Measurements from ENCODE around the gene SLC26A8. TPM values are rescaled to one million over a fixed set of nuclear protein-coding genes. Genes with fewer than 3 reads are reported as not detected.
"Not testable (repeated sequence)": the region's sequence is repeated elsewhere in the genome, so short reads cannot be mapped to it uniquely, and the experiment has no call there.

Gene SLC26A8
- total RNA-seq, 1 experiment from 2014 or later = not detected

DNA sequence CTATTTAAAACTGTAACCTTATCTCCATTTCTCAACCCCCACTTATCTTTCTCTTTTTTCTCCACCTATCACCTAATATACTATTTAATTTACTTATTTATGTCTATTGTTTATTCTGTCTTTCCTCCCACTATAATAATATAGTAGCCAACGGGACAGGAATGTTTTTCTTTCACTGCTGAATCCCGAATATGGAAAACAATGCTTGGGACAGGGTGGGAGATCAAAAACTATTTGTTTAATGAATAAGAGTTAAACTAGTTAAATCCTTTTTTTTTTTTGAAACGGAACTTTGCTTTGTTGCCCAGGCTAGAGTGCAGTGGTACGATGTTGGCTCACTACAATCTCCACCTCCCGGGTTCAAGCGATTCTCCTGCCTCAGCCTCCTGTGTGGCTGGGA, 109.9 kb downstream of the SLC26A8 start:
- H3K4me3 ChIP-seq = no peak overlapping the region
- DNase-seq = no peak
- no peaks in the 10 kb centered on the region for H3K9me2 ChIP-seq (ENCODE audit: insufficient read depth)
- H3K36me3 ChIP-seq (ENCODE audit: low read depth) = peaks cover 66% of the 10 kb centered on the region
- ChIA-PET POLR2A (ENCODE audit: unreplicated experiment) (no interaction called here), CTCF (no interaction called here)
- H3K79me2 ChIP-seq (ENCODE audit: low read depth) = peaks cover 94% of the 10 kb centered on the region
- peaks cover 20% of the 10 kb centered on the region for H3K4me1 ChIP-seq (replicated peaks; ENCODE audit: insufficient read depth)
- no peaks in the 10 kb centered on the region for H3K27me3 ChIP-seq (ENCODE audit: insufficient read depth, low read depth)
- no peak overlapping the region for H3K4me2 ChIP-seq
- H4K20me1 ChIP-seq (ENCODE audit: insufficient read depth) = no peaks in the 10 kb centered on the region
- H3F3A ChIP-seq (ENCODE audit: insufficient read depth, low read depth) = peaks cover 20% of the 10 kb centered on the region
- H3K9me3 ChIP-seq (ENCODE audit: insufficient read depth, low read depth) = peaks cover 17% of the 10 kb centered on the region
- TF ChIP-seq, protein P1, sequence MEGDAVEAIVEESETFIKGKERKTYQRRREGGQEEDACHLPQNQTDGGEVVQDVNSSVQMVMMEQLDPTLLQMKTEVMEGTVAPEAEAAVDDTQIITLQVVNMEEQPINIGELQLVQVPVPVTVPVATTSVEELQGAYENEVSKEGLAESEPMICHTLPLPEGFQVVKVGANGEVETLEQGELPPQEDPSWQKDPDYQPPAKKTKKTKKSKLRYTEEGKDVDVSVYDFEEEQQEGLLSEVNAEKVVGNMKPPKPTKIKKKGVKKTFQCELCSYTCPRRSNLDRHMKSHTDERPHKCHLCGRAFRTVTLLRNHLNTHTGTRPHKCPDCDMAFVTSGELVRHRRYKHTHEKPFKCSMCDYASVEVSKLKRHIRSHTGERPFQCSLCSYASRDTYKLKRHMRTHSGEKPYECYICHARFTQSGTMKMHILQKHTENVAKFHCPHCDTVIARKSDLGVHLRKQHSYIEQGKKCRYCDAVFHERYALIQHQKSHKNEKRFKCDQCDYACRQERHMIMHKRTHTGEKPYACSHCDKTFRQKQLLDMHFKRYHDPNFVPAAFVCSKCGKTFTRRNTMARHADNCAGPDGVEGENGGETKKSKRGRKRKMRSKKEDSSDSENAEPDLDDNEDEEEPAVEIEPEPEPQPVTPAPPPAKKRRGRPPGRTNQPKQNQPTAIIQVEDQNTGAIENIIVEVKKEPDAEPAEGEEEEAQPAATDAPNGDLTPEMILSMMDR (conservative IDR thresholded peaks at IDR 0.05) = no peak
- TF ChIP-seq EZH2 (IDR thresholded peaks at IDR 0.05; ENCODE audit: low read depth) = no peak
- H3K27ac ChIP-seq = no peak overlapping the region
- BruUV-seq (replicated peaks) = no TSS peak
- H2AFZ ChIP-seq = no peak overlapping the region
- intact Hi-C loops (cut with micrococcal nuclease; ENCODE audit: unreplicated experiment) = no loop called here

DNA sequence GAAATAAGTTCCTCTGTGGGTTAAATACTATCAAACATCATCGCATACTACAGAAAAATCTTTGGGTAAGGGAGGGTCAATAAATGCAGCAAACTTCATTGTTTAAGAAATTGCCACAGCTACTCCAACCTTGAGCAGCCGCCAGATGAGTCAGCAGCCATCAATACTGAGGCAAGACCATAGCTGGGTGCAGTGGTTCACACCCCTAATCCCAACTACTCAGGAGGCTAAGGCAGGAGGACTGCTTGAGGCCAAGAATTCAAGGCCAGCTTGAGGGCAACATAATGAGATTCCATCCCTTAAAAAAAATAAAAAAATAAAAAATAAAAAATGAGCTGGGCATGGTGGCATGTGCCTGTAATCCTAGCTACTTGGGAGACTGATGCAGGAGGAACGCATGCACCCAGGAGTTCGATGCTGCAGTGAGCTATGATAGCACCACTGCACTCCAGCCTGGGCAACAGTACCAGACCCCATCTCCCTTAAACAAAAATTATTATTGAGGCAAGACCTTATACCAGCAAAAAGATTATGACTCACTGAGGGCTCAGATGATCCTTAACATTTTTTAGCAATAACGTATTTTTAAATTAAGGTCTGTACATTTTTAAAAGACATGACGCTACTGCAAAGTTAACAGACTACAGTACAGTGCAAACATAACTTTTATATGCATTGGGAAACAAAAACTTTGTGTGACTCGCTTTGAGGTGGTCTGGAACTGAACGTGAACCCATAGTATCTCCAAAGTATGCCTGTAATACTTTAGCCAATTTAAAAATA, 112.4 kb downstream of the SLC26A8 start:
- CTCF ChIA-PET = no interaction called here

DNA sequence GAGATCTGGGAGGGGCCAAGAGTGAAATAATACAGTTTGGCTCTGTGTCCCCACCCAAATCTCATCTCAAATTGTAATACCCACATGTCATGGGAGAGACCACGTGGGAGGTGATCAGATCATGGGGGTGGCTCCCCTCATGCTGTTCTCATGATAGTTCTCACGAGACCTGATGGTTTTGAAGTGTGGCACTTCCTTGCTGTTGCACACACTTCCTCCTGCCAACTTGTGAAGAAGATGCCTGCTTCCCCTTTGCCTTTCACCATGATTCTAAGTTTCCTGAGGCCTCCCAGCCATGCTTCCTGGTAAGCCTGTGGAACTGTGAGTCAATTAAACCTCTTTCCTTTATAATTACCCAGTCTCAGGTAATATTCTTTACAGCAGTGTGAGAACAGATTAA, 114.9 kb downstream of the SLC26A8 start:
- Histone ChIP-seq H3K79me2 (ENCODE audit: low read depth) (peaks cover 96% of the 10 kb centered on the region), H3K36me3 (ENCODE audit: low read depth) (peaks cover 77% of the 10 kb centered on the region), H3K9me3 (ENCODE audit: insufficient read depth, low read depth) (peaks cover 17% of the 10 kb centered on the region), H3F3A (ENCODE audit: insufficient read depth, low read depth) (peaks cover 21% of the 10 kb centered on the region; the same call in 1 of the 2 replicates), H4K20me1 (ENCODE audit: insufficient read depth) (peaks cover 15% of the 10 kb centered on the region)
- H3K4me3 ChIP-seq; POLR2A ChIA-PET (ENCODE audit: unreplicated experiment); H2AFZ ChIP-seq; H3K27ac ChIP-seq; intact Hi-C loops (cut with micrococcal nuclease; ENCODE audit: unreplicated experiment); H3K4me2 ChIP-seq; CTCF ChIA-PET; BruUV-seq (replicated peaks); H3K27me3 ChIP-seq (ENCODE audit: insufficient read depth, low read depth); H3K4me1 ChIP-seq (replicated peaks; ENCODE audit: insufficient read depth); H3K9me2 ChIP-seq (ENCODE audit: insufficient read depth); DNase-seq: not testable (repeated sequence)

More for the DNA sequence above, 112.4 kb downstream of the SLC26A8 start:
- no TSS peak for BruUV-seq (replicated peaks)
- Histone ChIP-seq H3K27me3 (ENCODE audit: insufficient read depth, low read depth) (no peaks in the 10 kb centered on the region), H3K9me2 (ENCODE audit: insufficient read depth) (no peaks in the 10 kb centered on the region), H2AFZ (no peak overlapping the region), H3K27ac (no peak overlapping the region), H3K79me2 (ENCODE audit: low read depth) (peaks cover 93% of the 10 kb centered on the region), H3K36me3 (ENCODE audit: low read depth) (peaks cover 73% of the 10 kb centered on the region), H3K4me3 (no peak overlapping the region), H3K4me2 (no peak overlapping the region), H3F3A (ENCODE audit: insufficient read depth, low read depth) (peaks cover 9% of the 10 kb centered on the region; the same call in 1 of the 2 replicates), H4K20me1 (ENCODE audit: insufficient read depth) (no peaks in the 10 kb centered on the region), H3K9me3 (ENCODE audit: insufficient read depth, low read depth) (peaks cover 17% of the 10 kb centered on the region), H3K4me1 (replicated peaks; ENCODE audit: insufficient read depth) (peaks cover 2% of the 10 kb centered on the region; the same call in 1 of the 2 replicates)
- POLR2A ChIA-PET (ENCODE audit: unreplicated experiment) = no interaction called here
- DNase-seq = no peak
- TF ChIP-seq, protein P1 (conservative IDR thresholded peaks at IDR 0.05) = no peak
- TF ChIP-seq EZH2 (IDR thresholded peaks at IDR 0.05; ENCODE audit: low read depth) = no peak
- intact Hi-C loops (cut with micrococcal nuclease; ENCODE audit: unreplicated experiment) = no loop called here

DNA sequence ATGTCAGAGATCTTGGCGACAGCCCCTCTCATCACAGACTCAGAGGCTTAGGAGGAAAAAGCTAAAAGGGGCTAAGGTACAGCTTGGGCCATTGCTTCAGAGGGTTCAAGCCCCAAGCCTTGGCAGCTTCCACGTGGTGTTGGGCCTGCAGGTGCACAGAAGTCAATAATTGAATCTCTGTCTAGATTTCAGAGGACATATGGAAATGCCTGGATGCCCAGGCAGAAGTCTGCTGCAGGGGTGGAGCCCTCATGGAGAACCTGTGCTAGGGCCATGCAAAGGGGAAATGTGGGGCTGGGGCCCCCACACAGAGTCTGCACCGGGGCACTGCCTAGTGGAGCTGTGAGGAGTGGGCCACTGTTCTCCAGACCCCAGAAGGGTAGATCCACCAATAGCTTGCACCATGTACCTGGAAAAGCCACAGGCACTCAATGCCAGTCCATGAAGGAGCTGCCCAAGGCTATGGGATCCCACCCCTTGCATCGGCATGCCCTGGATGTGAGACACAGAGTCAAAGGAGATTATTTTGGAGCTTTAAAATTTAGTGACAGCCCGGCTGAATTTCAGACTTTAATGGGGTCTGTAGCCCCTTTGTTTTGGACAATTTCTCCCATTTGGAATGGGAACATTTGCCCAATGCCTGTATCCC, 115.6 kb downstream of the SLC26A8 start:
- Histone ChIP-seq H3K9me3 (ENCODE audit: insufficient read depth, low read depth) (peaks cover 17% of the 10 kb centered on the region), H4K20me1 (ENCODE audit: insufficient read depth) (peaks cover 15% of the 10 kb centered on the region), H3K36me3 (ENCODE audit: low read depth) (peaks cover 76% of the 10 kb centered on the region), H3F3A (ENCODE audit: insufficient read depth, low read depth) (peaks cover 21% of the 10 kb centered on the region; the same call in 1 of the 2 replicates), H3K79me2 (ENCODE audit: low read depth) (peaks cover 95% of the 10 kb centered on the region)
- H3K4me3 ChIP-seq; DNase-seq; H3K27me3 ChIP-seq (ENCODE audit: insufficient read depth, low read depth); BruUV-seq (replicated peaks); POLR2A ChIA-PET (ENCODE audit: unreplicated experiment); H3K4me1 ChIP-seq (replicated peaks; ENCODE audit: insufficient read depth); CTCF ChIA-PET; intact Hi-C loops (cut with micrococcal nuclease; ENCODE audit: unreplicated experiment); H2AFZ ChIP-seq; H3K27ac ChIP-seq; H3K9me2 ChIP-seq (ENCODE audit: insufficient read depth); H3K4me2 ChIP-seq: not testable (repeated sequence)
